Measurements from ENCODE around the gene DNALI1.
"Not testable (repeated sequence)": the region's sequence is repeated elsewhere in the genome, so short reads cannot be mapped to it uniquely, and the experiment has no call there.

The DNALI1 gene

DNA sequence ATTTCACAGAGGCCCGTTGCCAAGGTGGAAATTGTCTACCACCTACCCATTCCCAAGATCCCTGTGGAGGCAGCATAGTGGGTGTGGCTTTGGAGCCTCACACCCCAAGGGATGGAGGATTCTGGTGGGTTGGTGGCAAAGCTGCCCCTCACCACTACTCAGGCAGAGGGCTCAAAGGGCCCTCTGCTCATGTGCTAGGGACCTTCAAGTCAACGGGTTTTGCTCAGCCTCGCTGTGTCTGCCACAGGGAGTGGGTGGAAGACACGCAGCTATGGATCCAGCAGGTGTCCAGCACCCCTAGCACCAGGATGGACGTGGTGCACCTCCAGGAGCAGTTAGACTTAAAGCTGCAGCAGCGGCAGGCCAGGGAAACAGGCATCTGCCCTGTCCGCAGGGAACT is 2.3 kb downstream of the DNALI1 start:
- no peak for FAIRE-seq
- no peak for TF ChIP-seq TAF1 (IDR thresholded peaks at IDR 0.05; ENCODE audit: borderline replicate concordance, low read depth, low read length)
- TF ChIP-seq POLR2A (IDR thresholded peaks at IDR 0.05; ENCODE audit: low read depth, low read length): no peak
- no peak for TF ChIP-seq POLR2AphosphoS5 (IDR thresholded peaks at IDR 0.05; ENCODE audit: low read depth, low read length)
- DNase-seq (ENCODE audit: insufficient read length): no peak

DNA sequence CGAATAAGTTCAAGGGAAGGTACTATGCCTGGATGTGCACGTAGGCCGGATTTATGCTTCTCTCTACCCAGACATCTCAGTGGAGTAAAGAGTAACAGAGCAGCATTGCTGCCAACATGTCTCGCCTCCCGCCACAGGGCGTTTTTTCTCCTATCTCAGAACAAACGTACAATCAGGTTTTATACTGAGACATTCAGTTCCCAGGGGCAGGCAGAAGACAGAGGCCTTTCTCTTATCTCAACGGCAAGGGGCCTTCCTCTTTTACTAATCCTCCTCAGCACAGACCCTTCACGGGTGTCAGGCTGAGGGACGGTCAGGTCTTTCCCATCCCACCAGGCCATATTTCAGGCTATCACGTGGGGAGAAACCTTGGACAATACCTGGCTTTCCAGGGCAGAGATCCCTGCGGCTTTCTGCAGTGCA is 3.2 kb downstream of the DNALI1 start:
- FAIRE-seq; DNase-seq (ENCODE audit: insufficient read length): not testable (repeated sequence)

DNA sequence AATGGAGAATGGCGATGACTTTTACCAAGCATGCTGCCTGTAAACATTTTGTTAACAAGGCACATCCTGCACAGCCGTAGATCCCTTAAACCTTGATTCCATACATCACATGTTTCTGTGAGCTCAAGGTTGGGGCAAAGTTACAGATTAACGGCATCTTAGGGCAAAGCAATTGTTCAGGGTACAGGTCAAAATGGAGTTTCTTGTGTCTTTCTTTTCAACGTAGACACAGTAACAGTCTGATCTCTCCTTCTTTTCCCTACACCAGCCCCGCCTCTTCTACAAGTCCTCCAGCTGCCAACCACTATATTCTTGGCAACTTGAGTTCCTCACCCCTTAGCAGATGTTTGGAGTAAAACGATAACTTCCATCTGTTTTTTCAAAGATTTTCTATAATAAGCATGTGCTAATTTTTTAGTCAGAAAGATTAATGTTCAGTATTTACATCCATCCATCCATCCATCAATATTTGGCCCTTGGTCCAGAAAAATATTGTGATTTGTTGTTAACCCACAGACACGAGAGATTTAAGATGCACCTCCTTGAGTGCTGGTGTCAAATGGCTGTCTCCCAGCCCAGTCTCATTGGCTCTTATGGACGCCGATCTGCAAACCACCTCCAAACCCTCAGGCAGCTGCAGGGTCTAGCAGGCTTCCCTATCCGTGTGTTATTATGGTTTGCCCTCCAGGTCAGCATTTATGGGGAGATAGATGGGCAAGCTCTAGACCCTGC is 3.8 kb downstream of the DNALI1 start:
- FAIRE-seq: no peak
- TF ChIP-seq POLR2AphosphoS5 (IDR thresholded peaks at IDR 0.05; ENCODE audit: low read depth, low read length) (no peak), POLR2A (IDR thresholded peaks at IDR 0.05; ENCODE audit: low read depth, low read length) (no peak), TAF1 (IDR thresholded peaks at IDR 0.05; ENCODE audit: borderline replicate concordance, low read depth, low read length) (no peak)
- DNase-seq (ENCODE audit: insufficient read length): no peak

DNA sequence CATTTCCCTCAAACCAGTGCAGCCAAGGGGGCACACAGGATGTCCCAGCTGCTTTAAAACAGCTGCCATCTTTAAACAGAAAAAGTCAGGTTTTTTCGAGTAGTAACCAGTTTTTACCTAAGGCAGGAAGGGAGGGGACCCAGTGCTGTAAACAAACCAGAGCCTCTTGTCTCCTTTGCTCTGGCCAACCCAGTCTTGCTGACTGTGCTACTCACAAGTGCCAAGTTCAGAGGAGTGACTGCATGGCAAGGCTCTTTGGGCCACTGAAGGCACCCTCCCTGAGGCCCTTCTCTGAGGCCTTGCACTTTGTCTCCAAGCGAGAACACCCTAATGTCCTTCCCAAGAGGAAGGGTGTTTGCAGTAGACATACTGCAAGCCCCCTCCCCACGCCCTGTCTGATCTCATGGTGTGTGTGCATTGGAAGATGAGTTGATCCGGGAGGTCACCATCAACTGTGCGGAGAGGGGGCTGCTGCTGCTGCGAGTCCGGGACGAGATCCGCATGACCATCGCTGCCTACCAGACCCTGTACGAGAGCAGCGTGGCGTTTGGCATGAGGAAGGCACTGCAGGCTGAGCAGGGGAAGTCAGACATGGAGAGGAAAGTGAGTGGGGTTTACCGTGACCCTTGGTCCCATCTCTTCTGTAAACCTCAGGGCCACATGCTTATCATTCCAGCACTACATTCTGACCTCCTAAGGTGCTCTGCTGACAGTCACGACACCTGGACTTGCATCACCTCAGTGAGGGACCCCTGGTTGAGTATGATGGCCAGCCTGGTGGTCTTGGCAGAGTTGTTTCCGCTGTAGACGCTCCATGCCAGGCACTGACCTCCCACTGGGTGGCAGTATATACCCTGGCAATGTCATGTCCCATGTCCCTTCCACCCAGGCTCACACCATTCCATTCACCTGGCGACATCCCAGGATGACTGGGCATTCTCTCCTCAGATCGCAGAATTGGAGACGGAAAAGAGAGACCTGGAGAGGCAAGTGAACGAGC is 4.7 kb downstream of the DNALI1 start:
- TF ChIP-seq POLR2A (IDR thresholded peaks at IDR 0.05; ENCODE audit: low read depth, low read length) (no peak), TAF1 (IDR thresholded peaks at IDR 0.05; ENCODE audit: borderline replicate concordance, low read depth, low read length) (no peak), POLR2AphosphoS5 (IDR thresholded peaks at IDR 0.05; ENCODE audit: low read depth, low read length) (no peak)
- peak; percentile 47 for DNase-seq (ENCODE audit: insufficient read length)
- FAIRE-seq: peak; percentile 73

DNA sequence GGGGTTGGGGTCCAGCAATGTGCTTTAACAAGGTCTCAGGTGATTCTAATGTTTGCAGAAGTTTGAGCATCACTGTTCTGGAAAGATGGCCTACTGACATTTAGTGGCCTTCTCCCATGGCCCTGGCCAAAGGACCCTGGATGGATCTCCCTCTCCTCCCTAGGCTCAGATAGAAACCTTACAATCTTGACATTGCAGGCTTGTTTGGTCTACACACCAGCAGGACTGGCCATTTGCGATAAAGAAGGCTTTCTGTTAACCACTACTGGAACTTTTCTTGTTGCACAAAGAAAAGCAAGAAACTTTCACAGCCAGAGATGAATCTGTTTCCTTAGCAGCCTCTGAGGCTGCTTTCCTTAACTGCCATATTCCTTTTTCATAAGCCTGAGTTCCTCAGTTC is 6.2 kb downstream of the DNALI1 start:
- TF ChIP-seq TAF1 (IDR thresholded peaks at IDR 0.05; ENCODE audit: borderline replicate concordance, low read depth, low read length) (no peak), POLR2AphosphoS5 (IDR thresholded peaks at IDR 0.05; ENCODE audit: low read depth, low read length) (no peak)
- no peak for DNase-seq (ENCODE audit: insufficient read length)
- no peak for FAIRE-seq

DNA sequence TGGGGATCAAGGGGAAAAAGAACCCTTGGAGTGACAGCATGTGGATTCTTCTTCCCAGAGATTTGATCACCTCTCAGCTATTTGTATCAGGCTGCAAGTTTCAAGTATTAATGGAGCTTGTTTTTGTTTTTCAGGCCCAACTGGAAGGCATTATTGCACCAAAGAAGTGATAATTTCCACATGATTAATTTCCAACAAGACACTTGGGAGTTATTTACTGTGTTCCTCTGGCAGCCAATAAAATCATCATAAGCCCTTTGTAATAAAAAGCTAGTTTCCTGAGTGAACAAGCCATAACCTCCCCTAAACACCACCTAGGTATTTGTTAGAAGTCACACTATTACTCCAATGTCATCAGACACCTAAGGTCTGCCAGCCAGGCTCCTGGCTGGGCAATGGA is 8.2 kb downstream of the DNALI1 start:
- TF ChIP-seq POLR2A (IDR thresholded peaks at IDR 0.05; ENCODE audit: low read depth, low read length) (no peak), TAF1 (IDR thresholded peaks at IDR 0.05; ENCODE audit: borderline replicate concordance, low read depth, low read length) (no peak)
- DNase-seq (ENCODE audit: insufficient read length) (no peak), FAIRE-seq (no peak)

DNA sequence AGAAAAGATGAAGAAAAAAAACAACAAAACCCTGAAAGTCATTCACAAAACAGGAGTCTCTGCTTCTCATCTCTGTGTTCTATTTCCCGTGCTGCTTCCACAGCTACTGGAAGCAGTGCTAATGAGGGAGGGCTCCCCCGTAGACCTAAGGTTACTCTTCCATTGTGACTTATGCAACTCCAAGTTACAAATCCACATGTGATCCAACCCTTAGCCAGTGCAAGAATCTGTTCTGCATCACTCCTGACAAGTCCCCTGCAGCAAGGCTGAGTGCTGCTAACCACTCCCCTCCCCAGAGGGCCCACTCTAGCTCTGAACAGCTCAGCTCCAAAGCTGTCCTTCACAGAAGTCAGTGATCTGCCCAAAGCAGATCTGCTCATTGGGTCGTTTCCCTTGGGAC is 10.3 kb downstream of the DNALI1 start:
- FAIRE-seq: no peak
- DNase-seq (ENCODE audit: insufficient read length): no peak
- no peak for TF ChIP-seq POLR2AphosphoS5 (IDR thresholded peaks at IDR 0.05; ENCODE audit: low read depth, low read length)
- TF ChIP-seq POLR2A (IDR thresholded peaks at IDR 0.05; ENCODE audit: low read depth, low read length): no peak
- TF ChIP-seq TAF1 (IDR thresholded peaks at IDR 0.05; ENCODE audit: borderline replicate concordance, low read depth, low read length): no peak

DNA sequence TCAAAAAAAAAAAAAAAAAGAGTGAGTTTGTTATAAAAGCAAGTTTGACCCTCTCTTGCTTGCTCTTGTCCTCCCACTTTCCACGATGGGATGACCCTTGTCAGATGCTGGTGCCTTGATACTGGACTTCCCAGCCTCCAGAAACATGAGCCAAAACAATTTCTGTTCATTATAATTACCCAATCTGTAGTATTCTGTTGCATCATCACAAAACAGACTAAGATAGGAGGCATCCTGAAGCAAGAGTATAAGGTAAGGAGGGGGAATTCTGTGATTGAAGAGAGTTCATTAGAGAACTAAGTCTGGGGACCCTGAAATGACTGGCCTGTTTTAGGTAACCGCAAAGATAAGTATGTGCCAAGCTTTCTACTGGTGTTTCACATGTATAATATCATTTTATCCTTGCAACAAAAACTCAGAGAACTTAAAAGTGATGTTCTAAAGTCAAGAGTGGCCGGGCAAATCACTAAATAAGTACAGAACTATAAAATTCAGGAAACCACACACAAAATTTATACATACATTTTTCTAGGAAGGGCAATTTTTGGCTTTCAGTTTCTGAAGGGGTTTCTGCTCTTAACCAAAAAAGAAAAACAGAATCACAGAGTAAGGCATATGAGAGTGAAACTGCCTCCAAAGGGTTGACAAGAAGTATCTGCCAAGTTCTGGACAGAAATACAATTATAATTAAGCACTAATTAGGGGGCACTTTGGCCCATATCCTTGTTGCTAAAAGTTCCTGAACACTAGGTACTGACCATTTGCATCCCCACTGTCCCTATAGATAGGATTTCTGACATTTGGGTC is 14.0 kb downstream of the DNALI1 start:
- no peak for FAIRE-seq
- TF ChIP-seq POLR2AphosphoS5 (IDR thresholded peaks at IDR 0.05; ENCODE audit: low read depth, low read length) (no peak), TAF1 (IDR thresholded peaks at IDR 0.05; ENCODE audit: borderline replicate concordance, low read depth, low read length) (no peak), POLR2A (IDR thresholded peaks at IDR 0.05; ENCODE audit: low read depth, low read length) (no peak)
- no peak for DNase-seq (ENCODE audit: insufficient read length)

DNA sequence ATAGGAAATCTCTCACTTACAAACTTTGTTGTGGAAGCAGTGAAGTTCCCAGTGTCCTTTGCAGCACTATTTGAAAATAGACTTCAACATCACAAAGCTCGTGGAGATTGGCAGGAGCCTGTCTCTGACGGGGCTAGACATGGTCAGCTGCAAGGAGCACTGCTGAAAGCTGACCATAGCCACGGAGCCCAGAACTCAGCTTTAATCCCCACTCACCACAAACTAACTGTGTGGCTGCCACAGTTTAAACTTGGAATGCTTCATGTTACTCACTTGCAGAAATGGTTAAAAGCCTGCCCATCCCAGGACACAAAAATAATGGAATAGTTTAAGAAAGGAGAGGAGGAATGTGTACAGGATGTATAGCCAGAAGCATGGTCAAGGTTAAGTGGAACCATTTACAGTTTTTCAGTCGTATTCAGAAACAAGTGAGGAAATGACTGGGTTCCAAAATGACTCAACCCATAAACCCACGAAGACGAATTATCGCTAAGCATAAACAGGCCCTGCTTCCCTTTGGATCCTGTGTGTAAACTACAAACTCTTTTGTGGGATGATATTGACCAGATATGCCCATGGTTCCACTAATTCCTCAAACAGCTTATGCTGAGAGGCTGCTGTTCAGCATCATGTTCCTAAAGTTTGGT is 18.2 kb downstream of the DNALI1 start:
- FAIRE-seq: no peak
- DNase-seq (ENCODE audit: insufficient read length): no peak
- TF ChIP-seq POLR2A (IDR thresholded peaks at IDR 0.05; ENCODE audit: low read depth, low read length): no peak
- TF ChIP-seq POLR2AphosphoS5 (IDR thresholded peaks at IDR 0.05; ENCODE audit: low read depth, low read length): no peak
- TF ChIP-seq TAF1 (IDR thresholded peaks at IDR 0.05; ENCODE audit: borderline replicate concordance, low read depth, low read length): no peak

DNA sequence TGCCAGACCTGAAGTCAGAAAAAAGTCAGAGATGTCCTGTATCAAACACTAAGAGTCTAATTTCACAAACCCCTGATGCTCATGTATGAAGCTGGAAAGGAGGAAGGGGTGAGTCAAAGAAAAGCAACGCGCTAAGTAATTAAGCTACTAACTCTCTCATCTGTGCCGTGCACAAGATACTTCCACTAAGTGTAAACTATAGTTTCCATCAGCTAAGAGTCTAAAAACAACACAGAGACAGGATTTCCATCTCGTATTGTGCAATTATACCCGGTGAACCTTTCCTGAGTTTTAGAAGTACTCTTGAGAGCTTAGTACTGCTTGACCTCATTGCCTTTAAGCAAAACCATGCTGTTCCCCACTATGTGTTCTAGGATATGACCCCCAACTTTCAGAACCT is 19.0 kb downstream of the DNALI1 start:
- DNase-seq (ENCODE audit: insufficient read length) (no peak), FAIRE-seq (no peak)
- TF ChIP-seq POLR2AphosphoS5 (IDR thresholded peaks at IDR 0.05; ENCODE audit: low read depth, low read length) (no peak), POLR2A (IDR thresholded peaks at IDR 0.05; ENCODE audit: low read depth, low read length) (no peak), TAF1 (IDR thresholded peaks at IDR 0.05; ENCODE audit: borderline replicate concordance, low read depth, low read length) (no peak)

DNA sequence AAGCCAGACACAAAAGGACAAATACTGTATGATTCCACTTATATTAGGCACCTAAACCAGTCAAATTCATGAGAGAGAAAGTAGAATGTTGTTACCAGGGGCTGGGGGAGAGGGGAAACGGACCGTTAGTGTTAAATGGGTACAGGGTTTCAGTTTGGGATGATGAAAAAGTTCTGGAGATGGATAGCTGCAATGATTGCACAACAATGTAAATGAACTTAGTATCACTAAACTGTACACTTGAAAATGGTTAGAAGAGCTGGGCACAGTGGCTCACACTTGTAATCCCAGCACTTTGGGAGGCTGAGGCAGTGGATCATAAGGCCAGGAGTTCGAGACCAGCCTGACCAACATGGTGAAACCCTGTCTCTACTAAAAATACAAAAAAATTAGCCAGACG is 27.8 kb downstream of the DNALI1 start:
- DNase-seq (ENCODE audit: insufficient read length); FAIRE-seq: not testable (repeated sequence)

Data from GM12892 (cell line).